WERI-Rb-1 (cell line): Measurements from ENCODE around the gene CCDC51.

Source experiments
- DNase-seq: peaks from one replicate; pipeline ENCODE4 v3.0.0-alpha.2; 2020
- H3K27ac ChIP-seq: fragments of 250-450 bp; sonication (Bioruptor Pico); 2 replicates; pipeline ENCODE4 v1.5.1; 2020; ENCODE audit warnings: mild to moderate bottlenecking, moderate library complexity
- H3K27me3 ChIP-seq: fragments of 250-450 bp; sonication (Bioruptor Pico); 2 replicates; pipeline ENCODE4 v1.5.1; 2021; ENCODE audit warnings: mild to moderate bottlenecking, low read depth, moderate library complexity; ENCODE audit not compliant: insufficient read depth, severe bottlenecking
- H3K36me3 ChIP-seq: fragments of 250-450 bp; sonication (Bioruptor Pico); 2 replicates; pipeline ENCODE4 v1.5.1; 2020; ENCODE audit warnings: mild to moderate bottlenecking, moderate library complexity
- H3K4me3 ChIP-seq: 2 replicates; pipeline ENCODE4 v1.5.1; 2011; ENCODE audit warnings: low read depth, mild to moderate bottlenecking, control low read depth, low read length
- H3K9me3 ChIP-seq: fragments of 250-450 bp; sonication (Bioruptor Pico); 2 replicates; pipeline ENCODE4 v1.5.1; 2021; ENCODE audit warnings: mild to moderate bottlenecking, moderate library complexity; ENCODE audit not compliant: severe bottlenecking
- TF ChIP-seq, protein P1 (sequence below): IDR thresholded peaks from 2 replicates; pipeline ENCODE4 v1.5.1; 2011; ENCODE audit warnings: low read depth, mild to moderate bottlenecking, control low read depth, inconsistent platforms, low read length

CCDC51 gene

DNA sequence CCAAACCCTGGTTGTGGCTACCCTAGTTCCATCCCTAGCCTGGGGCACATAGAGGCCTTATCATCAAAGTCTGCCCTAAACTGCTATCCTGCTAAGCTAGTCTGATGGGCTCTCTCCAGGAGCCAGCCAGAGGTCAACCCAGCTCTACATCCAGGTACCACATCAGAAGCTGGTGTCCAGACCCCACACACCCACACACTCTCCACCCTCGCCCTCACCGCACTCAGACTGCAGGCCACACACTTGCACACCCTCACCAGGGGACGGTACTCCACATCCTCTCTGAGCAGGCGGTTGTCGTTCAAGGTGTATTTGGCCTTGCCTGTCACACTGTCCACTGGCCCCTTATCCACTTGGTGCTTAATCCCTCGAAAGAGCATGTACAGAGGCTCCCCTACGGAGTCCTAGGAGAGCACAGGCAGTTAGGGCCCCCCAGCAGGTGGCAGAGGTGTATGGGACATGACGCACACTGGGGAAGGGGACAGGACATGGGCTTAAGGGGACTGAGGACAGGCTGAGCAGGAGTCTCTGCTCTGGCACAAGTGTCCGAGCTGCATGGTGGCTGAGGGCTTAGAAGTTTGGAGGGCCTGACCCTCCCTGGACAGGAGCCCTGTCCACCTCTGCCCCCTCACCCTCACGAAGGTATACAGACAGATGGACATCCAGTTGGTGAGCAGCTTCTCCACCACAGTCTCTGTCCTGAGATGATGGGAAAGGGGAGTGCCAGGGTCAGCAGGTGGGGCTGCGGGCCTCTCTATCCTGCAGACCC lies 28.1 kb downstream of the CCDC51 start:
- H3K9me3 ChIP-seq: no peaks in the 10 kb centered on the region
- no peak overlapping the region for H3K4me3 ChIP-seq
- H3K36me3 ChIP-seq: peaks cover 99% of the 10 kb centered on the region
- no peak for DNase-seq
- TF ChIP-seq, protein P1, sequence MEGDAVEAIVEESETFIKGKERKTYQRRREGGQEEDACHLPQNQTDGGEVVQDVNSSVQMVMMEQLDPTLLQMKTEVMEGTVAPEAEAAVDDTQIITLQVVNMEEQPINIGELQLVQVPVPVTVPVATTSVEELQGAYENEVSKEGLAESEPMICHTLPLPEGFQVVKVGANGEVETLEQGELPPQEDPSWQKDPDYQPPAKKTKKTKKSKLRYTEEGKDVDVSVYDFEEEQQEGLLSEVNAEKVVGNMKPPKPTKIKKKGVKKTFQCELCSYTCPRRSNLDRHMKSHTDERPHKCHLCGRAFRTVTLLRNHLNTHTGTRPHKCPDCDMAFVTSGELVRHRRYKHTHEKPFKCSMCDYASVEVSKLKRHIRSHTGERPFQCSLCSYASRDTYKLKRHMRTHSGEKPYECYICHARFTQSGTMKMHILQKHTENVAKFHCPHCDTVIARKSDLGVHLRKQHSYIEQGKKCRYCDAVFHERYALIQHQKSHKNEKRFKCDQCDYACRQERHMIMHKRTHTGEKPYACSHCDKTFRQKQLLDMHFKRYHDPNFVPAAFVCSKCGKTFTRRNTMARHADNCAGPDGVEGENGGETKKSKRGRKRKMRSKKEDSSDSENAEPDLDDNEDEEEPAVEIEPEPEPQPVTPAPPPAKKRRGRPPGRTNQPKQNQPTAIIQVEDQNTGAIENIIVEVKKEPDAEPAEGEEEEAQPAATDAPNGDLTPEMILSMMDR: no peak
- no peak overlapping the region for H3K27ac ChIP-seq
- no peaks in the 10 kb centered on the region for H3K27me3 ChIP-seq

DNA sequence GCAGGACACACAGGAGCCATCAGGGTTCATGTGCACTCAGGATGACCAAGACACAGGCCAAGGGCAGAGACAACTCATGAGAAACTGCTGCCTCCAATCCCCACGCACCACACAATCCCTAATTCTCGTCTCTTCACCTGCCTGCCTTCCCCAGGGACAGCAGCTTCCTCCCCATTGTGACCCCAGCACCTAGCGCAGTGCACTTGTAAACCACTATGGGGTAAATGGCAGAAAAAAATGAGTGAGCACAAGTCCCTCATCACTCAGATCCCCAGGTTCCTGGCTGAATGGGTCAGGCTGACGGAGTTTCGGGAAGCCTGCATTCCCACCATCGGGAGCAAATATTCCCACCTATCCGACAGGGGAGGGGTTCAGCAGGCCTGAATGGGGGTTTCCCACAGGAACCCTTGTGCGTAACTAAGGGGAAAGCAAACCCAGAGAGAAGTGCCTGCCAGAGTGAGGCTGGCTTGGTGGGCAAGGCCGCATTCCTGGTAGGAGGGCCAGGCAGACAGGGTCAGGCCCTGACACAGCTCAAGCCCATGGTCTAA lies 28.8 kb downstream of the CCDC51 start:
- no peaks in the 10 kb centered on the region for H3K27me3 ChIP-seq
- H3K4me3 ChIP-seq: no peak overlapping the region
- H3K9me3 ChIP-seq: no peaks in the 10 kb centered on the region
- no peak overlapping the region for H3K27ac ChIP-seq
- TF ChIP-seq, protein P1: no peak
- H3K36me3 ChIP-seq: peaks cover 99% of the 10 kb centered on the region
- peak; percentile 3 for DNase-seq

DNA sequence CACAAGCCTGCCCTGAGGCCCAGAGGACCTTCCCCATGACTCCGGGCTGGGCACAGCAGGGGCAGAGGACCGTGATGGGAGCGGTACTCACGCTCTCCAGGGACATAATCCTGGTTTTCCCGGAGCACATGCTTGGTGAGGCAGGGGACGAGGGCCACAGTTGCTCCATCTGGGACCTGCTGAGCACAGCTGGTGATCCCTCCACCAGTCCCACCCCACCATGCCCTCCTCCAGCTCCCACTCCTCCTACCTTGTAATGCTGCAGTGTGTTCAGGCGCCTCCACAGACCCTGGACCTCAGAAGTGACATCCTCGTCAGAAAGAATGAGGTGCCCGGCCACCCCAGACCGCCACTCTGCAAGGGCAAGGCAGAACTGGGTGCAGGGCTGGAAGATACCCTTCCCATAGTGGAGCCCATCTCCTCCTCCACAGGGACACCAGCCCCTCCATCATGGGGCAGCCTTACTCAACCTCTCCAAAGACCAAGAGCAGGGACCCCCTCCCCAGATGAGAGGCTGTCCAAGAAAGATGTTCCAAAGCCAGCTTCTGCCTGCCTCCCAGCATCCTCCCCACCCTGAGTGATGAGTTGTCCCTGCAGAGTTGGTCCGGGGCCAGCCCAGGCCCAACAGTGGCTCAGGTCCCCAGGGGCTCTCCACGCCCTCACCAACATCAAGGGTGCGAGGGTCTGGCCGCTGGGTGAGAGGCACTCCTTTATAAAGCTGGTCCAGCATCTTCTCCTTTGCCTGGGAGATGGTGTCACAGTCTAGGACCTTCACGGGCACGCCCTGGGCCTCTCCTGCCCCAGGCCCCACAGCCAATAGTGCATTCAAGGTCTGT lies 29.5 kb downstream of the CCDC51 start:
- TF ChIP-seq, protein P1: no peak
- Histone ChIP-seq H3K27me3 (no peaks in the 10 kb centered on the region), H3K36me3 (peaks cover 97% of the 10 kb centered on the region), H3K4me3 (no peak overlapping the region), H3K27ac (no peak overlapping the region), H3K9me3 (no peaks in the 10 kb centered on the region)
- peak; percentile 5 for DNase-seq

DNA sequence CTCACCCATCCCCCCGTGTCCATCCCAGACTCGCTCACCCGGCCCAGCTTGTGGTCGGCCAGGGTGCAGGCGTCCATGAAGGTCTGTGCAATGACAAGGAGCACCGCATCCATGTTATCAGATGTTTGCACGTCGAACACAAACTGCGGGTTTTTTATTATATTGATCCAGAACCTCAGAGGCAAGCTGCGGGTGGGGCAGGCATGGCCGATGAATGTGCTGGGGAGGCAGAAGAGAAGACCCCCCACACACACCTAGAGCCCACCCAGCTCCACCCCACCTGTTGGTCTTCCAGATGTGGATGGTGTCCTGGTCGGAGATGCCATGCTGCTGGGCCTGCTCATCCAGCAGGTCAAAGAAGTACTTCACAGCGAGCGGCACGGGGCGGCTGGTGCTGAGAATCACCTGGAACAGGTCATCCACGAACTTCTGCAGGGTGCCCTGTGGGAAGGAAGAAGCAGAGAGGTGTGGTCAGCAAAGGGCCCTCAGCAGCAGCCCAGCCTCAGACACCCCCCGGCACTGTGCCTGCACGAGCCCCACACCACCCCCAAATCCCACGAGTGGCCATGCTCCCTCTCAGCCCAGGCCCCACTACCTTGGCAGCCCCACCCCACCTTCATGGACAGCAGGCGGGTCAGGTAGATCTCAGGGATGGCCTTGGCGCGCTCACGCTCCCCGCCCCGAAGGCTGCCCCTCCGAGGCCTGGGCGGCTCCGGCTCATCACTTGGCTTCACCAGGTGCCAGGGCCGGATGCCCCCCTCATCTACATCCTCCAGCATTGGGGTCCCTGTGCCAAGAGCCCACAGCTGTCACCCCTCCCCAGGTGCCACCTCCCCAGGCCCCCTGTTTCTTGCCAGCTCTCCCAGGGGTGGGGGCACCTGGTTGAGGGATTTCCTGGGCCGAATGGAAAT lies 30.4 kb downstream of the CCDC51 start:
- Histone ChIP-seq H3K4me3 (no peak overlapping the region), H3K36me3 (peaks cover 96% of the 10 kb centered on the region), H3K9me3 (no peaks in the 10 kb centered on the region), H3K27me3 (no peaks in the 10 kb centered on the region), H3K27ac (no peak overlapping the region)
- TF ChIP-seq, protein P1: no peak
- DNase-seq: peak; percentile 5

DNA sequence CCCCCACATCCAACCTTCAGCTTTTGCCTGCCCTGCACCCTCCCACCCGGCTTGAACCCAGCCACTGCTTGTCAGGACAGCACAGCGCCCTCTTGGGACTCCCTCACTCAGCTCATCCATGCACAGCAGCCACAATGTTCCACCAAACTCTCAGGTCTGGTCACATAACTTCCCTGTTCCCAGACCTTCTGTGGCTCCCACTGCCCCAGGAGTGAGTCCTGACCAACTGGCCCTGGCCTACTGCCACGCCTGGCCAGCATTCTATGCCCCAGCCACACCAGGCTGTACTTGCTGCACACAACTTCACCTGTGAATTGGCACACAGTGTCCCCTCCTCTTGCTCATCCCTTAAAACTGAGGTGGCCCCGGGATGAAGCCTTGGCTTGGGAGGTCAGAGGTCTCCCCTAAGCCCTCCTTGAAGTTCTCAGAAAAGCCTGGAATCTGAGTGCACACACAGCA lies 31.1 kb downstream of the CCDC51 start:
- Histone ChIP-seq H3K36me3 (peaks cover 97% of the 10 kb centered on the region), H3K27me3 (no peaks in the 10 kb centered on the region), H3K27ac (no peak overlapping the region), H3K9me3 (no peaks in the 10 kb centered on the region), H3K4me3 (no peak overlapping the region)
- TF ChIP-seq, protein P1: peak; percentile 59
- peak; percentile 44 for DNase-seq
